Activated CD4-positive, alpha-beta T cell treated with anti-CD3 and anti-CD28 coated beads for 36 hours (primary cell): ENCODE data around the gene SMIM43. TPM values are rescaled to one million over a fixed set of nuclear protein-coding genes. Genes with fewer than 3 reads are reported as not detected.

Experiments used
- ATAC-seq: fragments of 200-7000 bp; cut with Tn5 transposase; one replicate; pipeline ENCODE4 v1.10.0; 2021; ENCODE audit warnings: mild to moderate bottlenecking, moderate library complexity
- CTCF ChIA-PET: fragments of 350-600 bp; sonication (Branson Sonifier 250); formaldehyde crosslinking; loops from one replicate; lab custom pipeline; 2021; ENCODE audit warnings: antibody characterized with exemption; lab: Charles Lee
- POLR2A ChIA-PET: fragments of 350-600 bp; sonication (Branson Sonifier 250); formaldehyde crosslinking; loops from one replicate; lab custom pipeline; 2021; ENCODE audit warnings: antibody characterized with exemption, inconsistent platforms; lab: Charles Lee
- DNase-seq: peaks from one replicate; pipeline ENCODE4 v3.0.0-alpha.2; 2020
- H3K27ac Mint-ChIP-seq: one replicate; pipeline ENCODE4 v1.8.0; 2021; ENCODE audit warnings: mixed read lengths
- H3K27me3 Mint-ChIP-seq: one replicate; pipeline ENCODE4 v1.8.0; 2021; ENCODE audit warnings: mixed read lengths
- H3K36me3 Mint-ChIP-seq: one replicate; pipeline ENCODE4 v1.8.0; 2021; ENCODE audit warnings: low read depth, mixed read lengths
- H3K4me1 Mint-ChIP-seq: one replicate; pipeline ENCODE4 v1.8.0; 2021; ENCODE audit warnings: mixed read lengths
- H3K4me3 Mint-ChIP-seq: one replicate; pipeline ENCODE4 v1.8.0; 2021; ENCODE audit warnings: mild to moderate bottlenecking, moderate library complexity, mixed read lengths
- H3K9me3 Mint-ChIP-seq: one replicate; pipeline ENCODE4 v1.8.0; 2021; ENCODE audit warnings: low read depth, mixed read lengths
- intact Hi-C, 2 experiments: fragments of 100-400 bp; cut with DNase I in 1 of 2; cut with micrococcal nuclease in 1 of 2; formaldehyde crosslinking; loops; one replicate each; pipeline versions ENCODE4 v1.14.2 to v1.15.1; 2022 to 2024; cut with DNase I, micrococcal nuclease
- total RNA-seq, 2 experiments: library from RNA; stranded (reverse); gene quantifications; one replicate each; pipeline ENCODE4 v1.2.3, GENCODE V29; 2021

The SMIM43 gene
- total RNA-seq, 2 experiments from 2014 or later, result not detected

DNA sequence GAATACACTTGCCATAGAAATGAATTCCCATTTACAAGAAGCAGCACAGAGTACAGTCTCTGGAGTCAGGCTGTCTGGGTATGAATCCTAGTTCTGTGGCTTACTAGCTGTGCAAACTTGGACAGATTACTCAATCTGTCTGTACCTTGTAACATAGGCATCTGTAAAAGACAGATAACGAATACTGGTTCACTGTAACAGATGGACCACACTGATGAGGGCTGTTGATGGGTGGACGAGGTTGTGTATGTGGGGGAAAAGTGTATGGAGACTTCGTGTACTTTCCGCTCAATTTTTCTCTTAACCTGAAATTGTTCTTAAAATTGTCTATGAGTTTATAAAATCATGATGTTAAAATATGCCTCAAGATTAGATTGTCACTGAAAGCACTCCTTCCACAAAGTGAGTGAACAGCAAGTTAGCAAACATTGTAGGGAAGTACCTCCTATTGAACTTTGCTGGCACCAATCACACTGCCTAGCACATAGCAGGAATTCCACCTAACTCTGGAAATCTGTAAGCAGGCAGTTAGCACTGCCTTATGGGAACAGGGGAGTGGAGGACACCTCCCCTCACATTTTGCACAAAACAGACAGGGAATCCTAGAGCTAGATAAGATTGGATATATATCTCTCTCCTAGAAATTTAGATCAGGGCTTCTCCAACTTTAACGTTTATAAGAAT lies 29.7 kb upstream of the SMIM43 start:
- ATAC-seq, result no peak
- Mint-ChIP-seq H3K9me3 (no peaks in the 10 kb centered on the region), H3K27ac (no peak overlapping the region), H3K4me3 (no peak overlapping the region), H3K27me3 (peaks cover 5% of the 10 kb centered on the region), H3K4me1 (peaks cover 16% of the 10 kb centered on the region), H3K36me3 (no peaks in the 10 kb centered on the region)
- CTCF ChIA-PET, result interaction anchor here (1.3 kb wide), 1 partner anchor 98 kb away, joined by 3 read pairs; the partner anchor contains the start of gene ANXA5
- no peak for DNase-seq
- intact Hi-C loops, result no loop called here
- POLR2A ChIA-PET, result no interaction called here

DNA sequence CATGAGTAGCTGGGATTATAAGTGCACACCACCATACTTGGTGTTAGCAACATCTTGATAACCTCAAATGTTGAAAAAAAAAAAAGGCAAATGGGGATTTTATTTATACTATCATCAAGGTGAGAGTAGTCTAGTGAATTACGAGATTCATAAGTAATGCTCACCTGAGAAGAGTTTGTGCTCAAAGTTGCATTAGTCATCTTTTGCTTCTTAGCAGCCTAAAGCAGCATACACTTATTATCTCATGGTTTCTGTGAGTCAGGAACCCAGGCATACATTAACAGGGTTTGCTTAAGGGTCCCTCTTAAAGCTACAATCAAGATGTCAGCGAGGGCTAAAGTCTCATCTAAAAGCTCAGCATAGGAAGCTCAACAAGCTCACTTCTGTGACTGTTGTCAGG lies 28.0 kb upstream of the SMIM43 start:
- ATAC-seq (no peak), DNase-seq (no peak)
- Mint-ChIP-seq H3K27ac (no peak overlapping the region), H3K9me3 (no peaks in the 10 kb centered on the region), H3K36me3 (no peaks in the 10 kb centered on the region), H3K4me3 (no peak overlapping the region), H3K4me1 (peaks cover 15% of the 10 kb centered on the region), H3K27me3 (peaks cover 12% of the 10 kb centered on the region)
- intact Hi-C loops, result no loop called here
- CTCF ChIA-PET, result no interaction called here
- POLR2A ChIA-PET, result no interaction called here

GRCh38 chr4:121791481-121791880 lies 26.5 kb upstream of the SMIM43 start:
- intact Hi-C loops, result no loop called here
- POLR2A ChIA-PET, result no interaction called here

GRCh38 chr4:121790976-121791375 lies 26.0 kb upstream of the SMIM43 start:
- Mint-ChIP-seq H3K27me3 (peaks cover 14% of the 10 kb centered on the region), H3K9me3 (no peaks in the 10 kb centered on the region), H3K4me3 (no peak overlapping the region), H3K4me1 (peaks cover 14% of the 10 kb centered on the region), H3K27ac (no peak overlapping the region), H3K36me3 (no peaks in the 10 kb centered on the region)
- ATAC-seq (no peak), DNase-seq (no peak)
- ChIA-PET CTCF (interaction anchor here (1.0 kb wide), 1 partner anchor 13 kb away, joined by 3 read pairs; no protein-coding TSS in a partner anchor), POLR2A (no interaction called here)
- intact Hi-C loops, result no loop called here

More at GRCh38 chr4:121791481-121791880, 26.5 kb upstream of the SMIM43 start:
- H3K4me3 Mint-ChIP-seq, result no peak overlapping the region
- ATAC-seq (no peak), DNase-seq (no peak)
- H3K27ac Mint-ChIP-seq, result no peak overlapping the region
- no peaks in the 10 kb centered on the region for H3K9me3 Mint-ChIP-seq
- CTCF ChIA-PET, result no interaction called here
- peaks cover 14% of the 10 kb centered on the region for H3K27me3 Mint-ChIP-seq
- peaks cover 15% of the 10 kb centered on the region for H3K4me1 Mint-ChIP-seq
- no peaks in the 10 kb centered on the region for H3K36me3 Mint-ChIP-seq

GRCh38 chr4:121789960-121790829 lies 25.2 kb upstream of the SMIM43 start:
- POLR2A ChIA-PET, result no interaction called here
- DNase-seq, result no peak
- CTCF ChIA-PET, result interaction anchor here (0.6 to 1.0 kb wide), 4 partner anchors 12 to 173 kb away, joined by 3 to 5 read pairs (median 4); no protein-coding TSS in a partner anchor
- peaks cover 17% of the 10 kb centered on the region for H3K27me3 Mint-ChIP-seq
- intact Hi-C loops, result no loop called here
- no peaks in the 10 kb centered on the region for H3K9me3 Mint-ChIP-seq
- no peak for ATAC-seq
- no peak overlapping the region for H3K27ac Mint-ChIP-seq
- peaks cover 9% of the 10 kb centered on the region for H3K4me1 Mint-ChIP-seq
- H3K36me3 Mint-ChIP-seq, result no peaks in the 10 kb centered on the region
- no peak overlapping the region for H3K4me3 Mint-ChIP-seq

- H3K9me3 Mint-ChIP-seq, result peaks cover under 1% of the 10 kb centered on the region
- ATAC-seq, result no peak
- H3K27ac Mint-ChIP-seq, result no peak overlapping the region
- DNase-seq, result no peak
- peaks cover 23% of the 10 kb centered on the region for H3K27me3 Mint-ChIP-seq
- no peak overlapping the region for H3K4me3 Mint-ChIP-seq
- intact Hi-C loops, result no loop called here
- ChIA-PET CTCF (interaction anchor here (0.6 to 0.9 kb wide), 3 partner anchors 12 to 174 kb away, joined by 3 to 5 read pairs (median 4); no protein-coding TSS in a partner anchor), POLR2A (no interaction called here)
- no peaks in the 10 kb centered on the region for H3K36me3 Mint-ChIP-seq
- peaks cover 9% of the 10 kb centered on the region for H3K4me1 Mint-ChIP-seq
These were observed 24.5 kb upstream of the SMIM43 start for GRCh38 chr4:121789455-121789854.

DNA sequence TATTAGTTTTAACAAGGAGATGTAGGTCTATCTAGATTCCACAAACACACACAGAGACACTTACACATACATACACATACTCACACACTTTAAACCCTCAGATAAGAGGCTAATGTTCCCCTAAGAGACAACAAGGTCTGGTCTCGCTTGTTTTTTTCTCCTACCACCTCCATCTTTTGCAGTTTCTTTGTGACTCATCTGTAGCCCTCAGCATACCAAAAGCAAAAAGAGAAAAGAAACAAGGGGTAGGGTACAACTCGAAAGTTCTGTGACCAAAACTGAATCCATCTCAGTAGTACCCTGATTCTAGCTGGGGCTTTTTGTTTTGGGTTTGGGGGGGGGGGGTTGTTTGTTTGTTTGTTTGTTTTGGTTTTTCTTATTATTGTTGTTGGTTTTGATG lies 23.9 kb upstream of the SMIM43 start:
- ChIA-PET POLR2A (no interaction called here), CTCF (no interaction called here)
- Mint-ChIP-seq H3K4me3 (no peak overlapping the region), H3K4me1 (peaks cover 9% of the 10 kb centered on the region), H3K27ac (no peak overlapping the region), H3K27me3 (peaks cover 26% of the 10 kb centered on the region), H3K36me3 (no peaks in the 10 kb centered on the region), H3K9me3 (peaks cover 3% of the 10 kb centered on the region)
- peak; percentile 63 for ATAC-seq
- no peak for DNase-seq
- intact Hi-C loops, result no loop called here

- ATAC-seq (no peak), DNase-seq (no peak)
- H3K4me3 Mint-ChIP-seq, result no peak overlapping the region
- intact Hi-C loops, result no loop called here
- H3K36me3 Mint-ChIP-seq, result no peaks in the 10 kb centered on the region
- POLR2A ChIA-PET, result no interaction called here
- H3K27me3 Mint-ChIP-seq, result peaks cover 35% of the 10 kb centered on the region
- CTCF ChIA-PET, result no interaction called here
- H3K9me3 Mint-ChIP-seq, result peaks cover 3% of the 10 kb centered on the region
- H3K27ac Mint-ChIP-seq, result no peak overlapping the region
- H3K4me1 Mint-ChIP-seq, result peaks cover 9% of the 10 kb centered on the region
These were observed 21.3 kb upstream of the SMIM43 start for GRCh38 chr4:121786221-121786620.

- Mint-ChIP-seq H3K9me3 (peaks cover 3% of the 10 kb centered on the region), H3K36me3 (no peaks in the 10 kb centered on the region), H3K27me3 (peaks cover 38% of the 10 kb centered on the region), H3K4me3 (no peak overlapping the region), H3K27ac (no peak overlapping the region), H3K4me1 (peaks cover 8% of the 10 kb centered on the region)
- ChIA-PET CTCF (no interaction called here), POLR2A (no interaction called here)
- intact Hi-C loops, result no loop called here
- ATAC-seq, result no peak
- no peak for DNase-seq
These were observed 20.5 kb upstream of the SMIM43 start for GRCh38 chr4:121785479-121785878.

GRCh38 chr4:121784975-121785374 lies 20.0 kb upstream of the SMIM43 start:
- intact Hi-C loops, result no loop called here
- peaks cover 3% of the 10 kb centered on the region for H3K9me3 Mint-ChIP-seq
- POLR2A ChIA-PET, result no interaction called here
- CTCF ChIA-PET, result no interaction called here
- ATAC-seq (no peak), DNase-seq (no peak)
- peaks cover 7% of the 10 kb centered on the region for H3K4me1 Mint-ChIP-seq
- H3K4me3 Mint-ChIP-seq, result no peak overlapping the region
- H3K27ac Mint-ChIP-seq, result no peak overlapping the region
- H3K27me3 Mint-ChIP-seq, result peaks cover 39% of the 10 kb centered on the region
- no peaks in the 10 kb centered on the region for H3K36me3 Mint-ChIP-seq

- ChIA-PET POLR2A (no interaction called here), CTCF (no interaction called here)
- ATAC-seq (no peak), DNase-seq (no peak)
- peaks cover 7% of the 10 kb centered on the region for H3K4me1 Mint-ChIP-seq
- no peak overlapping the region for H3K27ac Mint-ChIP-seq
- peaks cover 3% of the 10 kb centered on the region for H3K9me3 Mint-ChIP-seq
- H3K36me3 Mint-ChIP-seq, result no peaks in the 10 kb centered on the region
- H3K4me3 Mint-ChIP-seq, result no peak overlapping the region
- peaks cover 41% of the 10 kb centered on the region for H3K27me3 Mint-ChIP-seq
- intact Hi-C loops, result no loop called here
These were observed 19.4 kb upstream of the SMIM43 start for GRCh38 chr4:121784401-121784800.
